HG02588 (cell line): ENCODE data around the gene DEAF1.
"Not testable (repeated sequence)": the region's sequence is repeated elsewhere in the genome, so short reads cannot be mapped to it uniquely, and the experiment has no call there.

Experiments used
- ATAC-seq: cut with Tn5 transposase; IDR thresholded peaks from one replicate; pipeline ENCODE4 v1.9.1; 2021; ENCODE audit warnings: mild to moderate bottlenecking, moderate library complexity; ENCODE audit not compliant: unreplicated experiment

Gene DEAF1

GRCh38 chr11:647672-648158 lies 47.3 kb downstream of the DEAF1 start:
- not testable (repeated sequence) for ATAC-seq

- ATAC-seq = no peak
These were observed 48.8 kb downstream of the DEAF1 start for GRCh38 chr11:646214-646613.

- ATAC-seq = no peak
These were observed 49.5 kb downstream of the DEAF1 start for GRCh38 chr11:645536-645935.

- no peak for ATAC-seq
These were observed 50.9 kb downstream of the DEAF1 start for GRCh38 chr11:643849-644738.

- ATAC-seq = no peak
These were observed 51.7 kb downstream of the DEAF1 start for GRCh38 chr11:643366-643765.

GRCh38 chr11:641806-642370 lies 53.1 kb downstream of the DEAF1 start:
- no peak for ATAC-seq

GRCh38 chr11:640021-640706 lies 54.9 kb downstream of the DEAF1 start:
- ATAC-seq = no peak

- ATAC-seq = no peak
These were observed 55.6 kb downstream of the DEAF1 start for GRCh38 chr11:639332-639955.

- ATAC-seq = no peak
These were observed 56.2 kb downstream of the DEAF1 start for GRCh38 chr11:638631-639331.

- no peak for ATAC-seq
These were observed 57.2 kb downstream of the DEAF1 start for GRCh38 chr11:637593-638521.

- ATAC-seq = no peak
These were observed 57.8 kb downstream of the DEAF1 start for GRCh38 chr11:637333-637592.

GRCh38 chr11:636511-637332 lies 58.3 kb downstream of the DEAF1 start, which contains the start of gene DRD4:
Gene DRD4, plus strand, starts transcription at chr11:637269. Its CDS starts 36 bp downstream, at chr11:637305.
- no peak for ATAC-seq

GRCh38 chr11:635945-636510 lies 59.0 kb downstream of the DEAF1 start:
- no peak for ATAC-seq

- no peak for ATAC-seq
These were observed 64.2 kb downstream of the DEAF1 start for GRCh38 chr11:630871-631270.

GRCh38 chr11:629237-629583 lies 65.8 kb downstream of the DEAF1 start:
- ATAC-seq = no peak

GRCh38 chr11:628056-628455 lies 67.0 kb downstream of the DEAF1 start:
- ATAC-seq = no peak

GRCh38 chr11:627308-627576 lies 67.8 kb downstream of the DEAF1 start:
- ATAC-seq = no peak

- ATAC-seq = no peak
These were observed 68.3 kb downstream of the DEAF1 start, which contains the start of gene SCT for GRCh38 chr11:626475-627307. Gene SCT, minus strand, starts transcription at chr11:627181. Its CDS starts 38 bp downstream, at chr11:627143.
